Measurements from ENCODE around the gene VSTM4.

VSTM4 gene

GRCh38 chr10:49070701-49071100, 44.6 kb downstream of the VSTM4 start:
- DNase-seq (ENCODE audit: low read depth), result no peak

GRCh38 chr10:49068672-49069217, 46.6 kb downstream of the VSTM4 start:
- no peak for DNase-seq (ENCODE audit: low read depth)

- DNase-seq (ENCODE audit: low read depth), result no peak
Measured at GRCh38 chr10:49068209-49068608, 47.1 kb downstream of the VSTM4 start.

- no peak for DNase-seq (ENCODE audit: low read depth)
Measured at GRCh38 chr10:49066944-49067730, 48.2 kb downstream of the VSTM4 start.

GRCh38 chr10:49062229-49062628, 53.1 kb downstream of the VSTM4 start:
- DNase-seq (ENCODE audit: low read depth), result no peak

GRCh38 chr10:49061667-49062066, 53.7 kb downstream of the VSTM4 start:
- DNase-seq (ENCODE audit: low read depth), result no peak

GRCh38 chr10:49058463-49059255, 56.7 kb downstream of the VSTM4 start:
- DNase-seq (ENCODE audit: low read depth), result no peak

- no peak for DNase-seq (ENCODE audit: low read depth)
Measured at GRCh38 chr10:49057231-49057880, 58.0 kb downstream of the VSTM4 start.

- no peak for DNase-seq (ENCODE audit: low read depth)
Measured at GRCh38 chr10:49056356-49056755, 59.0 kb downstream of the VSTM4 start.

- no peak for DNase-seq (ENCODE audit: low read depth)
Measured at GRCh38 chr10:49055221-49055849, 60.0 kb downstream of the VSTM4 start.

GRCh38 chr10:49054753-49055152, 60.6 kb downstream of the VSTM4 start:
- DNase-seq (ENCODE audit: low read depth), result no peak

- no peak for DNase-seq (ENCODE audit: low read depth)
Measured at GRCh38 chr10:49053998-49054692, 61.2 kb downstream of the VSTM4 start.

- DNase-seq (ENCODE audit: low read depth), result no peak
Measured at GRCh38 chr10:49053053-49053997, 62.0 kb downstream of the VSTM4 start.

- no peak for DNase-seq (ENCODE audit: low read depth)
Measured at GRCh38 chr10:49052069-49052468, 63.3 kb downstream of the VSTM4 start.

- DNase-seq (ENCODE audit: low read depth), result no peak
Measured at GRCh38 chr10:49050906-49051305, 64.4 kb downstream of the VSTM4 start.

GRCh38 chr10:49050366-49050765, 65.0 kb downstream of the VSTM4 start:
- no peak for DNase-seq (ENCODE audit: low read depth)

- no peak for DNase-seq (ENCODE audit: low read depth)
Measured at GRCh38 chr10:49049660-49050059, 65.7 kb downstream of the VSTM4 start.

- DNase-seq (ENCODE audit: low read depth), result no peak
Measured at GRCh38 chr10:49047128-49047639, 68.1 kb downstream of the VSTM4 start.

GRCh38 chr10:49044293-49045193, 70.8 kb downstream of the VSTM4 start:
- no peak for DNase-seq (ENCODE audit: low read depth)

Measured in stimulated activated CD8-positive, alpha-beta memory T cell treated with anti-CD3 and anti-CD28 coated beads, Interleukin-15, amount 100 ng/mL, for 24 hours (primary cell).